ENCODE measurements around the gene RABGGTB.

DNA sequence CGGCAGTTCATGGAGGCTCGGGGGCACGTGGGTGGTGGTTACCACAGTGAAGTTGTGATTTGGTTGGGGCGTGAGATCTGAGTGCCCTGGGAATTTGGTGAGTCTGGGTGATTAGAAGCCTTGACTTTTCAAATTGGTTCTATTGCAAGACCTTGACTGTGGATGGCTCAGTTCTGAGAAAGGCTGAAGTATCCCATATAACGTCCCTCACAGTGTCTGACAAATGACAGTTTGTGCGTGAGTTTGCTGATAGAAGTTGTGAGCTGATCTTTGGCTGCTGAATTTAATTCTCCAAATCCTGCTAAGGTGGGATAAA, 11.2 kb downstream of the RABGGTB start:
- TF ChIP-seq CTCF (IDR thresholded peaks at IDR 0.05): no peak
- no peak for TF ChIP-seq POLR2A (IDR thresholded peaks at IDR 0.05)

Measured in thyroid gland (tissue), 4 donors.